HL-60 (cell line): ENCODE measurements around the gene RAB11FIP2.

Experiments
- DNase-seq, 2 experiments: peaks; one replicate each; pipeline ENCODE4 v3.0.0-alpha.2; 2010 to 2020; ENCODE audit warnings: low read depth in 1 of 2, low spot score in 1 of 2
- H3K27ac ChIP-seq: fragments of 250-450 bp; sonication (Bioruptor Pico); replicated peaks from 2 replicates; pipeline ENCODE4 v1.5.1; 2020; ENCODE audit warnings: mild to moderate bottlenecking, moderate library complexity
- H3K27me3 ChIP-seq: fragments of 250-450 bp; sonication (Bioruptor Pico); 2 replicates; pipeline ENCODE4 v1.5.1; 2021; ENCODE audit warnings: mild to moderate bottlenecking, moderate library complexity; ENCODE audit not compliant: insufficient read depth, poor library complexity, severe bottlenecking
- H3K4me3 ChIP-seq: replicated peaks from 2 replicates; pipeline ENCODE4 v1.5.1; 2011; ENCODE audit warnings: mild to moderate bottlenecking, control low read depth, low read length; ENCODE audit not compliant: insufficient read depth
- CTCF ChIP-seq: IDR thresholded peaks from one replicate; pipeline ENCODE4 v1.5.1; 2011; ENCODE audit warnings: low read length, control low read depth, inconsistent platforms; ENCODE audit not compliant: insufficient read depth
- GABPA ChIP-seq: IDR thresholded peaks from 2 replicates; pipeline ENCODE4 v1.6.1; 2012; ENCODE audit warnings: low read depth
- POLR2AphosphoS5 ChIP-seq: IDR thresholded peaks from 2 replicates; pipeline ENCODE4 v1.6.1; 2012; ENCODE audit warnings: low read depth
- REST ChIP-seq: IDR thresholded peaks from 2 replicates; pipeline ENCODE4 v1.6.1; 2012; ENCODE audit warnings: low read depth; ENCODE audit not compliant: insufficient replicate concordance
- SPI1 ChIP-seq: IDR thresholded peaks from 2 replicates; pipeline ENCODE4 v1.6.1; 2012; ENCODE audit warnings: low read depth, mild to moderate bottlenecking, borderline replicate concordance

The RAB11FIP2 gene

GRCh38 chr10:117972168-117972837 lies 74.4 kb downstream of the RAB11FIP2 start:
- H3K27ac ChIP-seq, result no peak overlapping the region
- TF ChIP-seq CTCF (no peak), SPI1 (no peak), REST (no peak), GABPA (no peak), POLR2AphosphoS5 (no peak)
- no peak for DNase-seq
- H3K4me3 ChIP-seq, result no peak overlapping the region
- peaks cover 6% of the 10 kb centered on the region for H3K27me3 ChIP-seq

GRCh38 chr10:117970962-117971361 lies 75.8 kb downstream of the RAB11FIP2 start:
- DNase-seq, result no peak
- TF ChIP-seq GABPA, result no peak
- no peak for TF ChIP-seq CTCF
- H3K27me3 ChIP-seq, result peaks cover 10% of the 10 kb centered on the region
- H3K27ac ChIP-seq, result no peak overlapping the region
- H3K4me3 ChIP-seq, result no peak overlapping the region

GRCh38 chr10:117969592-117969991 lies 77.1 kb downstream of the RAB11FIP2 start:
- H3K27ac ChIP-seq, result no peak overlapping the region
- no peak for TF ChIP-seq SPI1
- H3K27me3 ChIP-seq, result peaks cover 10% of the 10 kb centered on the region
- DNase-seq, result no peak
- no peak overlapping the region for H3K4me3 ChIP-seq

- Histone ChIP-seq H3K27ac (no peak overlapping the region), H3K4me3 (no peak overlapping the region), H3K27me3 (peaks cover 10% of the 10 kb centered on the region)
- no peak for DNase-seq
- TF ChIP-seq CTCF (no peak), POLR2AphosphoS5 (no peak), SPI1 (no peak), REST (no peak)
These were observed 78.2 kb downstream of the RAB11FIP2 start for GRCh38 chr10:117968354-117969182.
